AG04449 (cell line): ENCODE results near the gene LYPD4.
A peak's percentile ranks its signal among the peaks of the same experiment; 100 is the strongest.

Source experiments
- CTCF ChIA-PET: fragments of 350-600 bp; formaldehyde crosslinking; extraction: SDS; loops from one replicate; lab custom pipeline; 2021; ENCODE audit warnings: antibody characterized with exemption; lab: Yijun Ruan, JAX
- POLR2A ChIA-PET: fragments of 400-600, 350-600 bp; formaldehyde crosslinking; extraction: SDS; loops from one replicate; lab custom pipeline; 2020; ENCODE audit warnings: antibody characterized with exemption, inconsistent platforms; lab: Yijun Ruan, JAX
- DNase-seq: peaks from one replicate; pipeline ENCODE4 v3.0.0-alpha.2; 2010; ENCODE audit warnings: low read depth, low spot score
- H3K4me3 ChIP-seq: 2 replicates; pipeline ENCODE4 v1.5.1; 2011; ENCODE audit warnings: low read depth, mild to moderate bottlenecking, control low read depth, low read length
- CTCF ChIP-seq: IDR thresholded peaks from one replicate; pipeline ENCODE4 v1.5.1; 2011; ENCODE audit warnings: mild to moderate bottlenecking, moderate library complexity, low read length, control low read depth, inconsistent platforms; ENCODE audit not compliant: insufficient read depth; ENCODE audit errors: missing control alignments

LYPD4 gene

GRCh38 chr19:41887711-41888382 is 43.4 kb upstream of the LYPD4 start:
- DNase-seq = no peak
- TF ChIP-seq CTCF = no peak
- ChIA-PET CTCF (interaction anchor here (0.8 to 1.4 kb wide), 3 partner anchors 14 to 70 kb away, joined by 3 to 4 read pairs (median 3); no protein-coding TSS in a partner anchor), POLR2A (no interaction called here)
- no peak overlapping the region for H3K4me3 ChIP-seq

- no peak overlapping the region for H3K4me3 ChIP-seq
Measured at GRCh38 chr19:41886761-41887710, 42.6 kb upstream of the LYPD4 start.

GRCh38 chr19:41883821-41884733 is 39.6 kb upstream of the LYPD4 start:
- H3K4me3 ChIP-seq = peak overlapping the region; percentile 98
- POLR2A ChIA-PET = interaction anchor here (0.6 to 1.3 kb wide), 5 partner anchors 9 to 24 kb away, joined by 3 to 9 read pairs (median 3); partner anchors contain the start of gene RPS19
- TF ChIP-seq CTCF = peak; percentile 16
- peak; percentile 75 for DNase-seq
- CTCF ChIA-PET = interaction anchor here (1.3 to 1.7 kb wide), 5 partner anchors 11 to 74 kb away, joined by 3 to 9 read pairs (median 4); no protein-coding TSS in a partner anchor

More at GRCh38 chr19:41886761-41887710, 42.6 kb upstream of the LYPD4 start:
- POLR2A ChIA-PET = interaction anchor here (0.9 kb wide), 1 partner anchor 25 kb away, joined by 4 read pairs; no protein-coding TSS in a partner anchor
- CTCF ChIA-PET = interaction anchor here (1.2 to 1.5 kb wide), 4 partner anchors 11 to 71 kb away, joined by 3 to 4 read pairs (median 3); partner anchors contain the start of gene CD79A
- TF ChIP-seq CTCF = no peak
- no peak for DNase-seq

GRCh38 chr19:41883463-41883820 is 39.0 kb upstream of the LYPD4 start:
- ChIA-PET POLR2A (interaction anchor here (1.2 to 1.3 kb wide), 2 partner anchors 9 to 24 kb away, joined by 3 to 9 read pairs; partner anchors contain the start of gene RPS19), CTCF (interaction anchor here (1.5 to 1.6 kb wide), 3 partner anchors 11 to 68 kb away, joined by 3 to 4 read pairs (median 4); no protein-coding TSS in a partner anchor)
- DNase-seq = no peak
- peak overlapping the region; percentile 98 for H3K4me3 ChIP-seq
- no peak for TF ChIP-seq CTCF

- no peak for TF ChIP-seq CTCF
- ChIA-PET POLR2A (interaction anchor here (1.3 to 1.5 kb wide), 2 partner anchors 9 to 23 kb away, joined by 3 to 12 read pairs; partner anchors contain the start of gene RPS19), CTCF (interaction anchor here (1.5 to 1.6 kb wide), 2 partner anchors 10 to 17 kb away, joined by 3 to 4 read pairs; no protein-coding TSS in a partner anchor)
- H3K4me3 ChIP-seq = peak within 1 kb of the TSS; percentile 98
- no peak for DNase-seq
Measured at GRCh38 chr19:41882568-41883462, 38.3 kb upstream of the LYPD4 start, which contains the start of gene ARHGEF1. ARHGEF1 (plus strand) TSS chr19:41883184; CDS start chr19:41888083, 4,899 bp downstream.
